K562 (cell line): Measurements from ENCODE around the gene PLA2G15. TPM values are rescaled to one million over a fixed set of nuclear protein-coding genes. Genes with fewer than 3 reads are reported as not detected.

Source experiments
- FOS ChIP-seq: IDR thresholded peaks from 3 replicates; pipeline ENCODE4 v1.6.1; 2011; ENCODE audit not compliant: insufficient read length; ENCODE audit errors: extremely low read depth
- MAZ ChIP-seq, 2 experiments: fragments of 450-650 bp in 1 of 2; sonication (generic) in 1 of 2; formaldehyde crosslinking; IDR thresholded peaks in 1 of 2; conservative IDR thresholded peaks in 1 of 2; 2 replicates each; pipeline versions ENCODE4 v1.4.0 to v1.5.0; 2020; ENCODE audit warnings: mild to moderate bottlenecking in 1 of 2, missing genetic modification reagents in 1 of 2
- MEF2D ChIP-seq: conservative IDR thresholded peaks from 2 replicates; pipeline ENCODE4 v1.6.1; 2016; ENCODE audit warnings: low read depth, missing genetic modification characterization, missing compliant biosample characterization
- NCOA1 ChIP-seq: fragments of 450-650 bp; IDR thresholded peaks from 2 replicates; pipeline ENCODE4 v1.6.1; 2016; ENCODE audit warnings: low read depth
- WHSC1 ChIP-seq: IDR thresholded peaks from one replicate; pipeline ENCODE4 v1.6.1; 2012; ENCODE audit warnings: low read length, control low read depth, inconsistent platforms
- XRCC5 ChIP-seq: fragments of 200-400 bp; formaldehyde crosslinking; IDR thresholded peaks from 2 replicates; pipeline ENCODE4 v1.6.1; 2017; ENCODE audit warnings: low read depth, mild to moderate bottlenecking, low read length
- ZNF57 ChIP-seq: fragments of 450-650 bp; formaldehyde crosslinking; IDR thresholded peaks from 2 replicates; pipeline ENCODE4 v1.4.0; 2020; ENCODE audit warnings: mild to moderate bottlenecking, moderate library complexity
- polyA plus RNA-seq, 8 experiments: library from polyadenylated mRNA; depleted of rRNA in 4 of 8; stranded (reverse) in 5 of 8; unstranded in 3 of 8; fragments of >200 nt; fragmentation: Nextera tagmentation in 2 of 8; fragmentation: Illumina TruSeq in 1 of 8; extraction: Ambion mirVana in 2 of 8; extraction: Trizol in 1 of 8; gene quantifications; 2 replicates each; pipeline versions ENCODE4 v1.2.1 to v1.2.3, GENCODE V29; 2011 to 2014; ENCODE audit warnings: inconsistent platforms in 1 of 8, missing spikeins in 1 of 8
- total RNA-seq, 7 experiments: library from RNA; depleted of rRNA in 6 of 7; stranded (reverse); fragments of >200 nt in 6 of 7; fragmentation: Illumina TruSeq in 2 of 7; extraction: Trizol in 2 of 7; gene quantifications; 2 replicates each; pipeline versions ENCODE4 v1.2.1 to v1.2.3, GENCODE V29; 2011 to 2021; ENCODE audit warnings: low replicate concordance in 1 of 7
- TF ChIP-seq, protein P1 (sequence below): sonication (generic); formaldehyde crosslinking; IDR thresholded peaks from 2 replicates; pipeline ENCODE4 v1.8.0; 2022; ENCODE audit warnings: mild to moderate bottlenecking, missing genetic modification reagents
- TF ChIP-seq, protein P2 (sequence below): fragments of 450-650 bp; IDR thresholded peaks from 2 replicates; pipeline ENCODE4 v1.6.1; 2016; ENCODE audit warnings: low read depth
- TF ChIP-seq, protein P3 (sequence below): sonication (generic); formaldehyde crosslinking; IDR thresholded peaks from 2 replicates; pipeline ENCODE4 v1.8.1; 2022; ENCODE audit warnings: missing genetic modification reagents
- TF ChIP-seq, protein P4 (sequence below): fragments of 450-650 bp; IDR thresholded peaks from 2 replicates; pipeline ENCODE4 v1.6.1; 2018; ENCODE audit warnings: mild to moderate bottlenecking, low read depth; ENCODE audit not compliant: partially characterized antibody
- TF ChIP-seq, protein P5 (sequence below): fragments of 250-450 bp; sonication (Bioruptor Pico); IDR thresholded peaks from 2 replicates; pipeline ENCODE4 v1.8.0; 2022; ENCODE audit warnings: moderate library complexity, mild to moderate bottlenecking, inconsistent platforms

Gene PLA2G15
- total and polyA plus RNA-seq, 9 of the 15 experiments (the other 6 are each of a cell fraction or from before 2014, with no cell fraction given) = 0.42 to 8.6 (median 4.8) TPM

DNA sequence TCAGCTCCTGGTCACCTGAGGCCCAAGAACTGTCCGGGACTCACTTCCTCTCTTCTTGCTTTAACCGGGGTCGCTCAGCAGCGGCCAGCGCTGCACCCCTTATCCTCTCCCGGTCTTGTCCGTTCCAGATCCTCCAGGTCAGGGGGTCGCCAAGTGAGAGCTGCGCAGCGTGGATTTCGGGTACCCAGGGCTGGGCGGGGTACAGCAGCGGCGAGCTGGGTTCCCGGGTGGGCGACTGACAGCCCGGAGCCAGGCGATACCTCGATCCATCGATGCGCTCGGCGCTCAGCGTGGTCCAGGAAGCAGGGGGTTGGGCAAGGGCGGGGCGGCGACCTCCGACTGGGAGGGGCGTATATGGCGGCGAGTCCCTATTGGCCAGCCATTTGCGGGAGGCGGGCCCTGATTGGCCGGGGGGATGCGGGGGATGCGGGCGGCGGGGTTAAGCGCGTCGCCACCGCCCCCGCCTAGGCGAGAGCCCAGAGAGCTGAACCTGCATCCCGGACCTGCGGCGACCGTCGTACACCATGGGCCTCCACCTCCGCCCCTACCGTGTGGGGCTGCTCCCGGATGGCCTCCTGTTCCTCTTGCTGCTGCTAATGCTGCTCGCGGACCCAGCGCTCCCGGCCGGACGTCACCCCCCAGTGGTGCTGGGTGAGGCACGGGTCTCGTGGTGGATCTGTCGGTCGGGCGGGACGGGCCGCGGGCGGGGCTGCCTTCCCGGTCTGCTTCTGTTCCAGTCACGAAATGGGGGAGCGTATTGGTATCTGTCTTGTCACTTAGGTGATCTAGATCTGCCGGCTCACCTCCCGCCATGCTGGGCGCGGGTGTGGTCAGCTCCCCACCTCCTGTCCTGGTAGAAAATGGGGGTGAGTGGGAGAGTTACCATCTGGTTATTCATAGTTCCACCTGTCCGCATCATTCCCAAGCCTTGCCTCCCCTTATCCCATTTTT lies at the start of gene PLA2G15 (continued):
- TF ChIP-seq, protein P1, sequence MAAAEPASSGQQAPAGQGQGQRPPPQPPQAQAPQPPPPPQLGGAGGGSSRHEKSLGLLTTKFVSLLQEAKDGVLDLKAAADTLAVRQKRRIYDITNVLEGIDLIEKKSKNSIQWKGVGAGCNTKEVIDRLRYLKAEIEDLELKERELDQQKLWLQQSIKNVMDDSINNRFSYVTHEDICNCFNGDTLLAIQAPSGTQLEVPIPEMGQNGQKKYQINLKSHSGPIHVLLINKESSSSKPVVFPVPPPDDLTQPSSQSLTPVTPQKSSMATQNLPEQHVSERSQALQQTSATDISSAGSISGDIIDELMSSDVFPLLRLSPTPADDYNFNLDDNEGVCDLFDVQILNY = no peak
- 0 out of 2 replicates have a peak, but pooled peaks have one; percentile 37 for TF ChIP-seq XRCC5
- TF ChIP-seq, protein P2, sequence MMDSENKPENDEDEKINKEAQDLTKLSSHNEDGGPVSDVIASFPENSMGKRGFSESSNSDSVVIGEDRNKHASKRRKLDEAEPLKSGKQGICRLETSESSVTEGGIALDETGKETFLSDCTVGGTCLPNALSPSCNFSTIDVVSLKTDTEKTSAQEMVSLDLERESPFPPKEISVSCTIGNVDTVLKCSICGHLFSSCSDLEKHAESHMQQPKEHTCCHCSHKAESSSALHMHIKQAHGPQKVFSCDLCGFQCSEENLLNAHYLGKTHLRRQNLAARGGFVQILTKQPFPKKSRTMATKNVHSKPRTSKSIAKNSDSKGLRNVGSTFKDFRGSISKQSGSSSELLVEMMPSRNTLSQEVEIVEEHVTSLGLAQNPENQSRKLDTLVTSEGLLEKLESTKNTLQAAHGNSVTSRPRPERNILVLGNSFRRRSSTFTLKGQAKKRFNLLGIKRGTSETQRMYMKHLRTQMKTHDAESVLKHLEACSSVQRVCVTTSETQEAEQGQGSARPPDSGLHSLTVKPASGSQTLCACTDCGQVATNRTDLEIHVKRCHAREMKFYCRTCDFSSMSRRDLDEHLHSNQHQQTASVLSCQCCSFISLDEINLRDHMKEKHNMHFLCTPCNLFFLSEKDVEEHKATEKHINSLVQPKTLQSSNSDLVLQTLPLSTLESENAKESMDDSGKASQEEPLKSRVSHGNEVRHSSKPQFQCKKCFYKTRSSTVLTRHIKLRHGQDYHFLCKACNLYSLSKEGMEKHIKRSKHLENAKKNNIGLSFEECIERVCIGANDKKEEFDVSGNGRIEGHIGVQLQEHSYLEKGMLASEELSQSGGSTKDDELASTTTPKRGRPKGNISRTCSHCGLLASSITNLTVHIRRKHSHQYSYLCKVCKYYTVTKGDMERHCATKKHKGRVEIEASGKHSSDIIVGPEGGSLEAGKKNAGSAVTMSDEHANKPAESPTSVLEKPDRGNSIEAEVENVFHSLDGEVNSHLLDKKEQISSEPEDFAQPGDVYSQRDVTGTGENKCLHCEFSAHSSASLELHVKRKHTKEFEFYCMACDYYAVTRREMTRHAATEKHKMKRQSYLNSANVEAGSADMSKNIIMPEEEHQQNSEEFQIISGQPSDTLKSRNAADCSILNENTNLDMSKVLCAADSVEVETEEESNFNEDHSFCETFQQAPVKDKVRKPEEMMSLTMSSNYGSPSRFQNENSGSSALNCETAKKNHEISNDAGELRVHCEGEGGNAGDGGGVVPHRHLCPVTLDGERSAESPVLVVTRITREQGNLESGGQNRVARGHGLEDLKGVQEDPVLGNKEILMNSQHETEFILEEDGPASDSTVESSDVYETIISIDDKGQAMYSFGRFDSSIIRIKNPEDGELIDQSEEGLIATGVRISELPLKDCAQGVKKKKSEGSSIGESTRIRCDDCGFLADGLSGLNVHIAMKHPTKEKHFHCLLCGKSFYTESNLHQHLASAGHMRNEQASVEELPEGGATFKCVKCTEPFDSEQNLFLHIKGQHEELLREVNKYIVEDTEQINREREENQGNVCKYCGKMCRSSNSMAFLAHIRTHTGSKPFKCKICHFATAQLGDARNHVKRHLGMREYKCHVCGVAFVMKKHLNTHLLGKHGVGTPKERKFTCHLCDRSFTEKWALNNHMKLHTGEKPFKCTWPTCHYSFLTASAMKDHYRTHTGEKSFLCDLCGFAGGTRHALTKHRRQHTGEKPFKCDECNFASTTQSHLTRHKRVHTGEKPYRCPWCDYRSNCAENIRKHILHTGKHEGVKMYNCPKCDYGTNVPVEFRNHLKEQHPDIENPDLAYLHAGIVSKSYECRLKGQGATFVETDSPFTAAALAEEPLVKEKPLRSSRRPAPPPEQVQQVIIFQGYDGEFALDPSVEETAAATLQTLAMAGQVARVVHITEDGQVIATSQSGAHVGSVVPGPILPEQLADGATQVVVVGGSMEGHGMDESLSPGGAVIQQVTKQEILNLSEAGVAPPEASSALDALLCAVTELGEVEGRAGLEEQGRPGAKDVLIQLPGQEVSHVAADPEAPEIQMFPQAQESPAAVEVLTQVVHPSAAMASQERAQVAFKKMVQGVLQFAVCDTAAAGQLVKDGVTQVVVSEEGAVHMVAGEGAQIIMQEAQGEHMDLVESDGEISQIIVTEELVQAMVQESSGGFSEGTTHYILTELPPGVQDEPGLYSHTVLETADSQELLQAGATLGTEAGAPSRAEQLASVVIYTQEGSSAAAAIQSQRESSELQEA = no peak
- no peak for TF ChIP-seq ZNF57 (CRISPR knock-in tag)
- no peak for TF ChIP-seq MEF2D (tag)
- TF ChIP-seq, protein P3, sequence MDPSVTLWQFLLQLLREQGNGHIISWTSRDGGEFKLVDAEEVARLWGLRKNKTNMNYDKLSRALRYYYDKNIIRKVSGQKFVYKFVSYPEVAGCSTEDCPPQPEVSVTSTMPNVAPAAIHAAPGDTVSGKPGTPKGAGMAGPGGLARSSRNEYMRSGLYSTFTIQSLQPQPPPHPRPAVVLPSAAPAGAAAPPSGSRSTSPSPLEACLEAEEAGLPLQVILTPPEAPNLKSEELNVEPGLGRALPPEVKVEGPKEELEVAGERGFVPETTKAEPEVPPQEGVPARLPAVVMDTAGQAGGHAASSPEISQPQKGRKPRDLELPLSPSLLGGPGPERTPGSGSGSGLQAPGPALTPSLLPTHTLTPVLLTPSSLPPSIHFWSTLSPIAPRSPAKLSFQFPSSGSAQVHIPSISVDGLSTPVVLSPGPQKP (CRISPR knock-in tag) = no peak
- TF ChIP-seq, protein P4, sequence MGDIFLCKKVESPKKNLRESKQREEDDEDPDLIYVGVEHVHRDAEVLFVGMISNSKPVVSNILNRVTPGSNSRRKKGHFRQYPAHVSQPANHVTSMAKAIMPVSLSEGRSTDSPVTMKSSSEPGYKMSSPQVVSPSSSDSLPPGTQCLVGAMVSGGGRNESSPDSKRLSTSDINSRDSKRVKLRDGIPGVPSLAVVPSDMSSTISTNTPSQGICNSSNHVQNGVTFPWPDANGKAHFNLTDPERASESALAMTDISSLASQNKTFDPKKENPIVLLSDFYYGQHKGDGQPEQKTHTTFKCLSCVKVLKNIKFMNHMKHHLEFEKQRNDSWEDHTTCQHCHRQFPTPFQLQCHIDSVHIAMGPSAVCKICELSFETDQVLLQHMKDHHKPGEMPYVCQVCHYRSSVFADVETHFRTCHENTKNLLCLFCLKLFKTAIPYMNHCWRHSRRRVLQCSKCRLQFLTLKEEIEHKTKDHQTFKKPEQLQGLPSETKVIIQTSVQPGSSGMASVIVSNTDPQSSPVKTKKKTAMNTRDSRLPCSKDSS = no peak
- TF ChIP-seq, protein P5, sequence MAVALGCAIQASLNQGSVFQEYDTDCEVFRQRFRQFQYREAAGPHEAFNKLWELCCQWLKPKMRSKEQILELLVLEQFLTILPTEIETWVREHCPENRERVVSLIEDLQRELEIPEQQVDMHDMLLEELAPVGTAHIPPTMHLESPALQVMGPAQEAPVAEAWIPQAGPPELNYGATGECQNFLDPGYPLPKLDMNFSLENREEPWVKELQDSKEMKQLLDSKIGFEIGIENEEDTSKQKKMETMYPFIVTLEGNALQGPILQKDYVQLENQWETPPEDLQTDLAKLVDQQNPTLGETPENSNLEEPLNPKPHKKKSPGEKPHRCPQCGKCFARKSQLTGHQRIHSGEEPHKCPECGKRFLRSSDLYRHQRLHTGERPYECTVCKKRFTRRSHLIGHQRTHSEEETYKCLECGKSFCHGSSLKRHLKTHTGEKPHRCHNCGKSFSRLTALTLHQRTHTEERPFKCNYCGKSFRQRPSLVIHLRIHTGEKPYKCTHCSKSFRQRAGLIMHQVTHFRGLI (CRISPR knock-in tag) = no peak
- peak; percentile 37; the same call in 1 of the 2 replicates for TF ChIP-seq NCOA1
- TF ChIP-seq MAZ (CRISPR knock-in tag; conservative IDR thresholded peaks at IDR 0.05 in 1 of 2, IDR thresholded peaks at IDR 0.05 in 1 of 2) = peak; percentile 92 to 94
- TF ChIP-seq FOS = peak; percentile 84
- no peak for TF ChIP-seq WHSC1
